Measurements from ENCODE around the gene PCDHB3.
"Not testable (repeated sequence)": the region's sequence is repeated elsewhere in the genome, so short reads cannot be mapped to it uniquely, and the experiment has no call there.

DNA sequence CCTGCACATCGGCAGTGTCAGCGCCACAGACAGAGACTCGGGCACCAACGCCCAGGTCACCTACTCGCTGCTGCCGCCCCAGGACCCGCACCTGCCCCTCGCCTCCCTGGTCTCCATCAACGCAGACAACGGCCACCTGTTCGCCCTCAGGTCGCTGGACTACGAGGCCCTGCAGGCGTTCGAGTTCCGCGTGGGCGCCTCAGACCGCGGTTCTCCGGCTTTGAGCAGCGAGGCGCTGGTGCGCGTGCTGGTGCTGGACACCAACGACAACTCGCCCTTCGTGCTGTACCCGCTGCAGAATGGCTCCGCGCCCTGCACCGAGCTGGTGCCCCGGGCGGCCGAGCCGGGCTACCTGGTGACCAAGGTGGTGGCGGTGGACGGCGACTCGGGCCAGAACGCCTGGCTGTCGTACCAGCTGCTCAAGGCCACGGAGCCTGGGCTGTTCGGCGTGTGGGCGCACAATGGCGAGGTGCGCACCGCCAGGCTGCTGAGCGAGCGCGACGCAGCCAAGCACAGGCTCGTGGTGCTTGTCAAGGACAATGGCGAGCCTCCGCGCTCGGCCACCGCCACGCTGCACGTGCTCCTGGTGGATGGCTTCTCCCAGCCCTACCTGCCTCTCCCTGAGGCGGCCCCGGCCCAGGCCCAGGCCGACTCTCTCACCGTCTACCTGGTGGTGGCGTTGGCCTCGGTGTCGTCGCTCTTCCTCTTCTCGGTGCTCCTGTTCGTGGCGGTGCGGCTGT is 23.3 kb downstream of the PCDHB3 start:
- TF ChIP-seq, protein P1, sequence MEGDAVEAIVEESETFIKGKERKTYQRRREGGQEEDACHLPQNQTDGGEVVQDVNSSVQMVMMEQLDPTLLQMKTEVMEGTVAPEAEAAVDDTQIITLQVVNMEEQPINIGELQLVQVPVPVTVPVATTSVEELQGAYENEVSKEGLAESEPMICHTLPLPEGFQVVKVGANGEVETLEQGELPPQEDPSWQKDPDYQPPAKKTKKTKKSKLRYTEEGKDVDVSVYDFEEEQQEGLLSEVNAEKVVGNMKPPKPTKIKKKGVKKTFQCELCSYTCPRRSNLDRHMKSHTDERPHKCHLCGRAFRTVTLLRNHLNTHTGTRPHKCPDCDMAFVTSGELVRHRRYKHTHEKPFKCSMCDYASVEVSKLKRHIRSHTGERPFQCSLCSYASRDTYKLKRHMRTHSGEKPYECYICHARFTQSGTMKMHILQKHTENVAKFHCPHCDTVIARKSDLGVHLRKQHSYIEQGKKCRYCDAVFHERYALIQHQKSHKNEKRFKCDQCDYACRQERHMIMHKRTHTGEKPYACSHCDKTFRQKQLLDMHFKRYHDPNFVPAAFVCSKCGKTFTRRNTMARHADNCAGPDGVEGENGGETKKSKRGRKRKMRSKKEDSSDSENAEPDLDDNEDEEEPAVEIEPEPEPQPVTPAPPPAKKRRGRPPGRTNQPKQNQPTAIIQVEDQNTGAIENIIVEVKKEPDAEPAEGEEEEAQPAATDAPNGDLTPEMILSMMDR (IDR thresholded peaks at IDR 0.05; ENCODE audit: insufficient read depth, low read length, poor library complexity, severe bottlenecking): not testable (repeated sequence)
- TF ChIP-seq EZH2phosphoT487 (conservative IDR thresholded peaks at IDR 0.05; ENCODE audit: low read length): not testable (repeated sequence)

All from SU-DHL-6 (cell line).